CD4-positive, CD25-positive, alpha-beta regulatory T cell (primary cell): Measurements from ENCODE around the gene MDGA2. TPM values are rescaled to one million over a fixed set of nuclear protein-coding genes. Genes with fewer than 3 reads are reported as not detected.
"Not testable (repeated sequence)": the region's sequence is repeated elsewhere in the genome, so short reads cannot be mapped to it uniquely, and the experiment has no call there.

Experiments used
- ATAC-seq, 2 donors: fragments of 150-1000 bp; cut with Tn5 transposase; one replicate each; pipeline ENCODE4 v1.10.0; 2021; ENCODE audit warnings: low read depth in 2 of 2, moderate number of reproducible peaks in 2 of 2, moderate library complexity in 1 of 2
- DNase-seq, 3 donors: peaks; one replicate each; pipeline versions ENCODE4 v3.0.0 to v3.0.0-alpha.2; 2012 to 2022; ENCODE audit warnings: mixed read lengths in 1 of 3
- H3K27ac ChIP-seq: one replicate; pipeline ENCODE4 v1.7.0; 2013; ENCODE audit warnings: mild to moderate bottlenecking, low read length; ENCODE audit not compliant: insufficient read depth, poor library complexity, severe bottlenecking
- H3K27me3 ChIP-seq: one replicate; pipeline ENCODE4 v1.7.0; 2013; ENCODE audit warnings: low read length; ENCODE audit not compliant: control insufficient read depth, insufficient read depth
- H3K36me3 ChIP-seq: one replicate; pipeline ENCODE4 v1.7.0; 2013; ENCODE audit warnings: mild to moderate bottlenecking, low read length, moderate library complexity; ENCODE audit not compliant: control insufficient read depth, insufficient read depth
- H3K4me1 ChIP-seq: 2 replicates; pipeline ENCODE4 v1.7.0; 2013; ENCODE audit warnings: mild to moderate bottlenecking, low read length; ENCODE audit not compliant: insufficient read depth, control insufficient read depth, poor library complexity, severe bottlenecking
- H3K4me3 ChIP-seq: one replicate; pipeline ENCODE4 v1.7.0; 2013; ENCODE audit warnings: low read depth, mild to moderate bottlenecking, low read length, moderate library complexity
- H3K9me3 ChIP-seq, 2 experiments: 1 replicate in 1 of 2; 2 replicates in 1 of 2; pipeline ENCODE4 v1.7.0; 2013; ENCODE audit warnings: low read length in 2 of 2, mild to moderate bottlenecking in 1 of 2, moderate library complexity in 1 of 2; ENCODE audit not compliant: control insufficient read depth in 2 of 2
- H3K27ac Mint-ChIP-seq, 3 donors: one replicate each; pipeline ENCODE4 v1.8.0; 2020 to 2022; ENCODE audit warnings: mild to moderate bottlenecking in 3 of 3, mixed read lengths in 3 of 3, moderate library complexity in 2 of 3
- H3K27me3 Mint-ChIP-seq: one replicate; pipeline ENCODE4 v1.8.0; 2022; ENCODE audit warnings: mild to moderate bottlenecking, mixed read lengths
- H3K36me3 Mint-ChIP-seq: one replicate; pipeline ENCODE4 v1.8.0; 2020; ENCODE audit warnings: mixed read lengths
- H3K4me1 Mint-ChIP-seq, 4 donors: one replicate each; pipeline ENCODE4 v1.8.0; 2020 to 2022; ENCODE audit warnings: mixed read lengths in 4 of 4, mild to moderate bottlenecking in 1 of 4
- H3K4me3 Mint-ChIP-seq, 4 donors: one replicate each; pipeline ENCODE4 v1.8.0; 2020 to 2022; ENCODE audit warnings: mild to moderate bottlenecking in 4 of 4, mixed read lengths in 4 of 4, moderate library complexity in 3 of 4
- H3K9me3 Mint-ChIP-seq, 7 donors: one replicate each; pipeline ENCODE4 v1.8.0; 2020 to 2022; ENCODE audit warnings: mixed read lengths in 7 of 7, mild to moderate bottlenecking in 3 of 7, moderate library complexity in 2 of 7
- polyA plus RNA-seq, 4 donors: library from polyadenylated mRNA; unstranded; fragments of 300-500 nt; fragmentation: Illumina TruSeq; gene quantifications; one replicate each; pipeline ENCODE4 v1.2.3, GENCODE V29; 2021
- total RNA-seq: library from RNA; stranded (reverse); gene quantifications from one replicate; pipeline ENCODE4 v1.2.3, GENCODE V29; 2022

Gene MDGA2
- total and polyA plus RNA-seq, 5 donors from 2014 or later = not detected

DNA sequence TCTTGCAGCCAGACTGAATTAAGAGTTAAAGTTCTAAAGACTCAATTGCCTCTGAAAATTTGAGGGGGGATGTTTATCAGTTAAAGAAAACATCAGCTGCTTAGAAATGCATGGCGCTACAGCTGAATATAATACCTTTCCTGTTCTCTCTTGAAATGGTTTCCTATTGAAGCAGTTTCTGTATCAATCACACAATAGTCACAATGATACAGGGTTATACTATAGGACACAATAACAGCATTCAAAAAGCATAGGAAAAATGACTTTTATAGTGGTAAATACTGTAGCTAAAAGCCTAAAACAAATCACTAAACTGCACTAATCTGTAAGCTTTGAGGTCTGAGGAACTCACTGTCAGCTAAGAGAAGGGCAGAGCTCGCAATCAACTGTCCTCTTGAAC, 15.2 kb downstream of the MDGA2 start:
- no peak for DNase-seq
- Mint-ChIP-seq H3K4me3 (no peak overlapping the region), H3K4me1 (no peaks in the 10 kb centered on the region), H3K27ac (no peak overlapping the region), H3K9me3 (peaks cover 0 to 15% (median 5%) of the 10 kb centered on the region in 7 donors), H3K36me3 (peaks cover 3% of the 10 kb centered on the region), H3K27me3 (no peaks in the 10 kb centered on the region)
- Histone ChIP-seq H3K9me3 (peaks cover 0 to 1% of the 10 kb centered on the region in 2 experiments), H3K27me3 (no peaks in the 10 kb centered on the region), H3K27ac (no peak overlapping the region), H3K4me3 (no peak overlapping the region), H3K4me1 (no peaks in the 10 kb centered on the region), H3K36me3 (no peaks in the 10 kb centered on the region)
- no peak for ATAC-seq

- H3K4me1 ChIP-seq = no peaks in the 10 kb centered on the region
These were observed 17.4 kb downstream of the MDGA2 start for GRCh38 chr14:47658041-47658440.

DNA sequence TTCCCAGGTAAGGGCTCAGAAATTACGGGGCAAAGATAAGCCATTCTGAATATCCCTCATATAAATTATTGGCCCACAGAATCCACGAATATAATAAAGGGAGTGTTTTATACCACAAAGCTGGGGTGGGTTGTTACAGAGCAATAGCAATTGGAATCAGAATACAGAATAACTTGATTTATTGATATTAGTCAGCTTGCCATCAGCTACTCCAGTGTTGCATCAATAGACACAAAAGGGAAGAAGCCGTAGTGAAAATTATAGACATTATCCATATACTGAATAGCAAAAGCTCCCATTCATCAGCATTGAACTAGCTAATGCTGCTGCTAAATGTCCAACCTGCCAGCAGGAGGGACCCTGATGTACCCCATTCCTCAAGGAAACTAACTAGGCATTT, 18.3 kb downstream of the MDGA2 start:
- Histone ChIP-seq H3K27ac (no peak overlapping the region), H3K4me1 (no peaks in the 10 kb centered on the region), H3K9me3 (peaks cover 0 to 1% of the 10 kb centered on the region in 2 experiments), H3K27me3 (no peaks in the 10 kb centered on the region), H3K36me3 (no peaks in the 10 kb centered on the region), H3K4me3 (no peak overlapping the region)
- DNase-seq (no peak), ATAC-seq (no peak)
- H3K27me3 Mint-ChIP-seq = no peaks in the 10 kb centered on the region
- no peaks in the 10 kb centered on the region for H3K4me1 Mint-ChIP-seq
- no peak overlapping the region for H3K27ac Mint-ChIP-seq
- H3K36me3 Mint-ChIP-seq = no peaks in the 10 kb centered on the region
- peaks cover 0 to 11% (median 2%) of the 10 kb centered on the region in 7 donors for H3K9me3 Mint-ChIP-seq
- no peak overlapping the region for H3K4me3 Mint-ChIP-seq

More at GRCh38 chr14:47658041-47658440, 17.4 kb downstream of the MDGA2 start:
- no peaks in the 10 kb centered on the region for H3K36me3 ChIP-seq
- H3K4me3 ChIP-seq = no peak overlapping the region
- peaks cover 0 to 1% of the 10 kb centered on the region in 2 experiments for H3K9me3 ChIP-seq
- Mint-ChIP-seq H3K27me3 (no peaks in the 10 kb centered on the region), H3K4me1 (no peaks in the 10 kb centered on the region), H3K36me3 (no peaks in the 10 kb centered on the region), H3K27ac (no peak overlapping the region), H3K9me3 (peaks cover 0 to 11% (median 2%) of the 10 kb centered on the region in 7 donors), H3K4me3 (no peak overlapping the region)
- no peak overlapping the region for H3K27ac ChIP-seq
- ATAC-seq (no peak), DNase-seq (no peak)
- no peaks in the 10 kb centered on the region for H3K27me3 ChIP-seq

DNA sequence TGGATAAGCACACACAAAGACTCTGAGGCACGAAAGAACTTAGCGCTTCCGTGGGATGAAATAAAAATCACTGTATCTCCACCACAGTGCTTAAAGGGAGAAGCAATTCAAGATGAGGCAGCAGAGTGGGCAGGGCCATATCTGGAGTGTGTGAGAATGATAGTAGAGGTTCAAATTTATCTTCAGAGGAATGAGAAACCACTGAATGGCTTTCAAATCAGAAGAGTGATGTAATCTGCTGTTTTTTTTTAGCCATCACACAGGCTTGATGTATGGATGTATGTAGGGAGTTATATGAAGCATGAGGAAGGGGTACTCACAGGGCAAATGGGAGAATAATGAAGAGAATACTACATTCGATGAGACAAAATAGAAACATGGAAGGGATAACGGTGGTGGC, 24.1 kb downstream of the MDGA2 start:
- Mint-ChIP-seq H3K9me3 (peaks cover 0 to 8% (median 2%) of the 10 kb centered on the region in 7 donors), H3K4me1 (no peaks in the 10 kb centered on the region), H3K27ac (peak overlapping the region in 1 of 3 donors; percentile 29), H3K4me3 (no peak overlapping the region), H3K36me3 (no peaks in the 10 kb centered on the region), H3K27me3 (no peaks in the 10 kb centered on the region)
- DNase-seq = no peak
- no peaks in the 10 kb centered on the region for H3K36me3 ChIP-seq
- H3K27ac ChIP-seq = no peak overlapping the region
- no peak overlapping the region for H3K4me3 ChIP-seq
- no peaks in the 10 kb centered on the region for H3K27me3 ChIP-seq
- no peak for ATAC-seq
- H3K9me3 ChIP-seq = no peaks in the 10 kb centered on the region
- H3K4me1 ChIP-seq = no peaks in the 10 kb centered on the region

DNA sequence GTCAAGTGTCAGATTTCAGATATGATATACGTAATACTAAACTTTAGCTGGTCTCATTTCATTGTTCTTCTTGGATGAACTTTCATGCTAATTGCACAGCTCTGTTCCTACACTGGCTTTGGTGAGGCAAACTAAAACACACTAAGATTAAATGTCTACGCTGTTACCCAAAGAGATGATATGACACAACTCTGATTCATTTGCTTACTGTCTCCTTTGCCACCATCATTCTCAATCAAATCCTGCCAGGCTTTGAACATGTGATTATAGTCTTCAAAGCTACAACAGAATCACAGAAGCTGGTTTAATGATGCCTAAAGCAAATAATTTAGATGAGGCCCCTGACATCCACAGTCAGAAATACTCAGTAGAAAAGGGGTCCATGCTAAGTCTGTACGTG, 37.7 kb downstream of the MDGA2 start:
- Histone ChIP-seq H3K27ac (no peak overlapping the region), H3K4me1 (no peaks in the 10 kb centered on the region), H3K4me3 (no peak overlapping the region), H3K27me3 (no peaks in the 10 kb centered on the region), H3K36me3 (no peaks in the 10 kb centered on the region), H3K9me3 (peaks cover 0 to 3% of the 10 kb centered on the region in 2 experiments)
- H3K27ac Mint-ChIP-seq = no peak overlapping the region
- no peaks in the 10 kb centered on the region for H3K36me3 Mint-ChIP-seq
- H3K4me3 Mint-ChIP-seq = no peak overlapping the region
- H3K27me3 Mint-ChIP-seq = no peaks in the 10 kb centered on the region
- peaks cover 4 to 17% (median 12%) of the 10 kb centered on the region in 7 donors for H3K9me3 Mint-ChIP-seq
- no peak for DNase-seq
- ATAC-seq = no peak
- H3K4me1 Mint-ChIP-seq = no peaks in the 10 kb centered on the region

GRCh38 chr14:47626151-47627035, 49.0 kb downstream of the MDGA2 start:
- no peaks in the 10 kb centered on the region for H3K9me3 ChIP-seq
- Mint-ChIP-seq H3K4me1 (no peaks in the 10 kb centered on the region), H3K36me3 (no peaks in the 10 kb centered on the region), H3K9me3 (peaks cover 0 to 20% (median 11%) of the 10 kb centered on the region in 7 donors), H3K4me3 (no peak overlapping the region), H3K27me3 (no peaks in the 10 kb centered on the region), H3K27ac (peak overlapping the region in 1 of 3 donors; percentile 11)
- H3K36me3 ChIP-seq = no peaks in the 10 kb centered on the region
- H3K4me3 ChIP-seq = no peak overlapping the region
- no peak overlapping the region for H3K27ac ChIP-seq
- DNase-seq = no peak
- H3K27me3 ChIP-seq = no peaks in the 10 kb centered on the region
- H3K4me1 ChIP-seq = no peaks in the 10 kb centered on the region
- ATAC-seq = no peak

DNA sequence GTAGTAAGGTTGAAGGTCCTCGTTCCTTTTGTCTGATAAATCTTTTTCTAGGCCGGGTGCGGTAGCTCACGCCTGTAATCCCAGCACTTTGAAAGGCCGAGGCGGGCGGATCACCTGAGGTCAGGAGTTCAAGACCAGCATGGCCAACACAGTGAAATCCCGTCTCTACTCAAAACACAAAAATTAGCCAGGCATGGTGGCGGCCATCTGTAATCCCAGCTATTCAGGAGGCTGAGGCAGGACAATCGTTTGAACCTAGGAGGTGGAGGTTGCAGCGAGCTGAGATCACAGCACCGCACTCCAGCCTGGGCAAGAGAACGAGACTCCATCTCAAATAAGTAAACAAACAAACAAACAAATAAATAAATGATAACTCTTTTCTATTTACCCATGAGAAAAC, 51.3 kb downstream of the MDGA2 start:
- H3K36me3 Mint-ChIP-seq, H3K9me3 ChIP-seq, H3K27ac ChIP-seq, H3K27me3 ChIP-seq, DNase-seq, H3K4me1 Mint-ChIP-seq, H3K27ac Mint-ChIP-seq, H3K4me1 ChIP-seq, ATAC-seq, H3K27me3 Mint-ChIP-seq, H3K4me3 Mint-ChIP-seq, H3K36me3 ChIP-seq, H3K4me3 ChIP-seq: not testable (repeated sequence)
- H3K9me3 Mint-ChIP-seq = peaks cover 0 to 18% (median 11%) of the 10 kb centered on the region in 7 donors

DNA sequence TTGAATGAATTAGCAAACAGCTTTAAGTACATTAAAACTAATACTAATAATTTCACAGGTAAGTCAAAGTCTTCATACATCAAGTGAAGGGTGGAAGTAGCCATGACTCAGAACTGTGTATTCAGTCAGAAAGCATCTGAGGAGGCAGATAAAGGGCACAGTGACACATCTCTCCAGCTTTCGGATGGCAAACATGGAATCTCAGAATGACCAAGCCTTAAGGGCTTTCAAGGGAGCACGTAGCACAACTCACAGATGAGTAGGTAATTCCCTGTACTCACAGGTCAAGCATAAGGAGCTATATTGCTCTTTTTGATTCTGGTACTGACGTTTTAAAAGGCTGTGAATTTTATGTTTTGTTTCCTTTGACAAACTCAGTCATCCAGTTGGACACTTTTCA, 56.0 kb downstream of the MDGA2 start:
- Mint-ChIP-seq H3K9me3 (peaks cover 0 to 13% (median 6%) of the 10 kb centered on the region in 7 donors), H3K4me3 (no peak overlapping the region), H3K36me3 (no peaks in the 10 kb centered on the region), H3K4me1 (no peaks in the 10 kb centered on the region), H3K27ac (no peak overlapping the region), H3K27me3 (no peaks in the 10 kb centered on the region)
- Histone ChIP-seq H3K36me3 (no peaks in the 10 kb centered on the region), H3K9me3 (no peaks in the 10 kb centered on the region), H3K27ac (no peak overlapping the region), H3K27me3 (no peaks in the 10 kb centered on the region), H3K4me1 (no peaks in the 10 kb centered on the region), H3K4me3 (no peak overlapping the region)
- DNase-seq (no peak), ATAC-seq (no peak)
